Panc1 (cell line): ENCODE measurements around the gene SKI. TPM values are rescaled to one million over a fixed set of nuclear protein-coding genes. Genes with fewer than 3 reads are reported as not detected.

ENCODE experiments used
- ATAC-seq: fragments of 200-7000 bp; cut with Tn5 transposase; 2 replicates; pipeline ENCODE4 v1.9.1; 2020; ENCODE audit warnings: mild to moderate bottlenecking, moderate library complexity
- BruUV-seq: library from RNA; stranded (reverse); fragments of 400-500 nt; replicated peaks from 2 replicates; lab custom pipeline; 2021; lab: Mats Ljungman, UMichigan
- CTCF ChIA-PET: fragments of 300-600 bp; sonication (Branson Sonifier 250); formaldehyde crosslinking; loops from one replicate; lab custom pipeline; 2022; ENCODE audit warnings: antibody characterized with exemption; lab: Charles Lee
- POLR2A ChIA-PET: fragments of 300-600 bp; sonication (Branson Sonifier 250); formaldehyde crosslinking; loops from one replicate; lab custom pipeline; 2022; ENCODE audit warnings: antibody characterized with exemption; lab: Charles Lee
- DNase-seq: peaks from one replicate; pipeline ENCODE4 v3.0.0-alpha.2; 2010; ENCODE audit warnings: low read depth, low spot score
- H3K27ac ChIP-seq: 2 replicates; pipeline ENCODE4 v1.5.1; 2011; ENCODE audit warnings: mild to moderate bottlenecking, low read length, inconsistent platforms
- H3K27me3 ChIP-seq: fragments of 200-500 bp; sonication (Bioruptor generic); 2 replicates; pipeline ENCODE4 v1.6.0; 2014; ENCODE audit warnings: low read length, inconsistent platforms; ENCODE audit not compliant: control insufficient read depth, insufficient read depth
- H3K36me3 ChIP-seq: fragments of 200-500 bp; sonication (Bioruptor generic); 2 replicates; pipeline ENCODE4 v1.5.1; 2014; ENCODE audit warnings: inconsistent platforms, mild to moderate bottlenecking, low read length, moderate library complexity; ENCODE audit not compliant: control insufficient read depth, insufficient read depth
- H3K4me1 ChIP-seq: 2 replicates; pipeline ENCODE4 v1.5.1; 2011; ENCODE audit warnings: inconsistent platforms, mild to moderate bottlenecking, low read length, moderate library complexity; ENCODE audit not compliant: control insufficient read depth, insufficient read depth
- H3K4me3 ChIP-seq, 2 experiments: 2 replicates each; pipeline ENCODE4 v1.5.1; 2011 to 2012; ENCODE audit warnings: low read depth in 2 of 2, low read length in 2 of 2, mild to moderate bottlenecking in 2 of 2, inconsistent platforms in 1 of 2, moderate library complexity in 1 of 2
- H3K9me3 ChIP-seq: fragments of 200-500 bp; sonication (Bioruptor generic); 2 replicates; pipeline ENCODE4 v1.5.1; 2014; ENCODE audit warnings: low read depth, mild to moderate bottlenecking, inconsistent platforms, low read length, moderate library complexity; ENCODE audit not compliant: control insufficient read depth, insufficient read depth
- POLR2AphosphoS5 ChIP-seq: IDR thresholded peaks from 2 replicates; pipeline ENCODE4 v1.6.1; 2012; ENCODE audit warnings: mild to moderate bottlenecking, low read depth, low read length, moderate library complexity
- REST ChIP-seq, 2 experiments: IDR thresholded peaks; 2 replicates each; pipeline ENCODE4 v1.6.1; 2011 to 2012; ENCODE audit warnings: low read depth in 2 of 2, control low read depth in 1 of 2, low read length in 1 of 2, mild to moderate bottlenecking in 1 of 2, moderate library complexity in 1 of 2; ENCODE audit not compliant: insufficient read depth in 1 of 2
- SIN3A ChIP-seq: IDR thresholded peaks from 2 replicates; pipeline ENCODE4 v1.6.1; 2012; ENCODE audit warnings: low read depth, mild to moderate bottlenecking, low read length, moderate library complexity, borderline replicate concordance; ENCODE audit not compliant: insufficient read depth
- TCF7L2 ChIP-seq: IDR thresholded peaks from 2 replicates; pipeline ENCODE4 v1.6.1; 2011; ENCODE audit warnings: mild to moderate bottlenecking, low read depth, low read length, inconsistent platforms
- in situ Hi-C: cut with HindIII; loops from 2 replicates; pipeline ENCODE4 v1.10.0; 2016; ENCODE audit warnings: low sequenced_read_pairs, low pct_unique_long_range_greater_than_20kb
- intact Hi-C: fragments of 100-400 bp; cut with micrococcal nuclease; formaldehyde crosslinking; loops from one replicate; pipeline ENCODE4 v1.10.0; 2022; ENCODE audit not compliant: unreplicated experiment
- total RNA-seq: library from RNA; stranded (reverse); gene quantifications from one replicate; pipeline ENCODE4 v1.2.1, GENCODE V29; 2021; ENCODE audit not compliant: unreplicated experiment
- TF ChIP-seq, protein P1 (sequence below): fragments of 450-650 bp; IDR thresholded peaks from 2 replicates; pipeline ENCODE4 v1.5.1; 2017; ENCODE audit warnings: mild to moderate bottlenecking

SKI gene
- total RNA-seq, 1 experiment from 2014 or later = 63.2 TPM

DNA sequence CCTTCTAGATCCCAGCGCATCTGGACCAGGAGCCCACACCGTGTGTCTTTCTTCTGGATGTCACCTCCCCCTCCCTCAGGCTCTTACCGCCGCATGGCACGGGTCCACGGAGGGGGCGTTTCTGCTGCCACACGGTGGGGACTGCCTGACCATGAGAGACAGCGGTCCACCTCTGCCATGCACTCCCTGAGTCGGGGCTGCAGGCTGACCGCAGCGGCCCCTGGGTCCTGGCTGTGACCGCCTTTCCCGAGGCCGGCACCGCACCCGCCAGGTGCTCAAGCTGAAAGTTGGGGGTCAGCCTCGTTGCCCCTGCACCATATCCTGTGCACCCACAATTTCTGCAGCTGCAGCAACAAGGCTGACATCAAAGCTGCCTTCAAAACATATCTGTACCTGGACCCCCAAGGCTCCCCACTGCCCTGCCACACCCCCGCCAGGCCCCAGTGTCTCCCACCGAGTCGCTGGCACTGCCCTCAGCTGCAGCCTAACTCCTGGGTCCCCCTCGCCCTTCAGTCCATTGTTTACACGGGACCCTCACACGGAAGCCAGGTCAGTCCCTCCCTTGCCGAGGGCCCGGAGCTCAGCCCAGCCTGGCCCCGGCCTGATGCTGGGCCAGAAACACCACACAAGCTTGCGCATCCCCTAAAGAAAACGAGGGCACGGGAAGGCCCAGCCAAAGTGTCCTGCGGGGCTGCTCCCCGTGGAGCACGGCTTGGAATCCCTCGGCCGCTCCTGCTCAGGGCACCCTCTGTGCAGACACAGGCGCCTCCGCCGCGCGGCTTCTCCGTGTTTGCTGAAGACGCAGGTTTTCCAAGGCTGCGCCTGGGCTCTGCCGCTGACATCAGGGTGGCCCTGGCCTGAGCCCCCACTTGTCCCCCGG, 111.3 kb downstream of the SKI start:
- H3K27me3 ChIP-seq = no peaks in the 10 kb centered on the region
- POLR2A ChIA-PET = no interaction called here
- no peak for DNase-seq
- no peak for TF ChIP-seq POLR2AphosphoS5
- no peak for TF ChIP-seq TCF7L2
- TF ChIP-seq, protein P1, sequence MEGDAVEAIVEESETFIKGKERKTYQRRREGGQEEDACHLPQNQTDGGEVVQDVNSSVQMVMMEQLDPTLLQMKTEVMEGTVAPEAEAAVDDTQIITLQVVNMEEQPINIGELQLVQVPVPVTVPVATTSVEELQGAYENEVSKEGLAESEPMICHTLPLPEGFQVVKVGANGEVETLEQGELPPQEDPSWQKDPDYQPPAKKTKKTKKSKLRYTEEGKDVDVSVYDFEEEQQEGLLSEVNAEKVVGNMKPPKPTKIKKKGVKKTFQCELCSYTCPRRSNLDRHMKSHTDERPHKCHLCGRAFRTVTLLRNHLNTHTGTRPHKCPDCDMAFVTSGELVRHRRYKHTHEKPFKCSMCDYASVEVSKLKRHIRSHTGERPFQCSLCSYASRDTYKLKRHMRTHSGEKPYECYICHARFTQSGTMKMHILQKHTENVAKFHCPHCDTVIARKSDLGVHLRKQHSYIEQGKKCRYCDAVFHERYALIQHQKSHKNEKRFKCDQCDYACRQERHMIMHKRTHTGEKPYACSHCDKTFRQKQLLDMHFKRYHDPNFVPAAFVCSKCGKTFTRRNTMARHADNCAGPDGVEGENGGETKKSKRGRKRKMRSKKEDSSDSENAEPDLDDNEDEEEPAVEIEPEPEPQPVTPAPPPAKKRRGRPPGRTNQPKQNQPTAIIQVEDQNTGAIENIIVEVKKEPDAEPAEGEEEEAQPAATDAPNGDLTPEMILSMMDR = no peak
- TF ChIP-seq REST (IDR thresholded peaks at IDR 0.05; ENCODE audit: insufficient read depth in 1 of 2, low read depth in 2 of 2, low read length in 1 of 2) = no peak
- no peak for TF ChIP-seq SIN3A
- in situ Hi-C loops = no loop called here
- CTCF ChIA-PET = no interaction called here
- no peak overlapping the region for H3K27ac ChIP-seq
- H3K36me3 ChIP-seq = no peaks in the 10 kb centered on the region
- no peaks in the 10 kb centered on the region for H3K9me3 ChIP-seq
- H3K4me3 ChIP-seq = no peak overlapping the region
- intact Hi-C loops = no loop called here
- BruUV-seq = no TSS peak
- H3K4me1 ChIP-seq = no peaks in the 10 kb centered on the region
- no peak for ATAC-seq

DNA sequence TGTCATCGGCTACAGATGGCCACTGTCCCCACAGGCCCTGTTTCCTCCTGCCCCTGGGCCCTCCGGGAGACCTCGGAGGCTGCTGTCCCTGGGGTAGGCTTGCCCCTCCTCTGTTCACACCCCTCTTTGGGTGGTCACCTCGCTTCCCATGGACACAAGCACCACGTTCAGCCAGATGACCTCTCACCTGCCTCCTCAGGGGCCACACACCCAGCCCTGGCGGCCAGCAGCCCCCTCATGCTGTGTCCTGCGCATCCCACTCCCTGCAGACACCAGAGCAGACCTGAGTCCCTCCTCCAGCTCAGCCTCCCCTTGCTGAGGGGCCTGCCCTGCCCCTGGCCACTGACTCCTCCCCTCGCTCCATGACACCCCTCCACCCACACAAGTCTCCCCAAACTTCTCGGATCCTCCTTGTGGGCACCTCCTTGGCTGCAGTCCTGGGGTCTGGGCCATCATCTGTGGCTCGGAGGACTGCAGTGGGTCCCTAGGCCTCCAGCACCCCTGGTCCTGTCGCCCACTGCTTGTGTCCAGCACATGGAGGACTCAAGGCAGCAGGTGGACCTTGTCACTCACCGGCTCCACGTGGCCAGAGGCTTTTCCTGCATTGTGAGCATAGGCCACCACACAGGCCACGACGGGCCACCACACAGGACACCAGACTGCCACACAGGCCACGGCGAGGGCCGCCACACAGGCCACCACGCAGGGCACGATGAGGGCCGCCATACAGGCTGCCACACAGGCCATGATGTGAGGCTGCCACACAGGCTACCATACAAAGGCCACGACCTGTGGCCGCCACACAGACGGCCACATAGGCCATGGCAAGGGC, 112.2 kb downstream of the SKI start:
- Histone ChIP-seq H3K4me1 (no peaks in the 10 kb centered on the region), H3K27ac (no peak overlapping the region), H3K9me3 (no peaks in the 10 kb centered on the region), H3K4me3 (no peak overlapping the region), H3K27me3 (no peaks in the 10 kb centered on the region), H3K36me3 (no peaks in the 10 kb centered on the region)
- intact Hi-C loops (no loop called here), in situ Hi-C loops (no loop called here)
- DNase-seq (no peak), ATAC-seq (no peak)
- ChIA-PET POLR2A (no interaction called here), CTCF (interaction anchor here (0.5 kb wide), 1 partner anchor 25 kb away, joined by 4 read pairs; no protein-coding TSS in a partner anchor)
- BruUV-seq = no TSS peak
- no peak for TF ChIP-seq SIN3A
- no peak for TF ChIP-seq TCF7L2
- no peak for TF ChIP-seq POLR2AphosphoS5
- TF ChIP-seq, protein P1 = no peak
- no peak for TF ChIP-seq REST (IDR thresholded peaks at IDR 0.05; ENCODE audit: insufficient read depth in 1 of 2, low read depth in 2 of 2, low read length in 1 of 2)
